Glutamatergic neuron (in vitro differentiated cells): Measurements from ENCODE around the gene C1orf210. TPM values are rescaled to one million over a fixed set of nuclear protein-coding genes. Genes with fewer than 3 reads are reported as not detected.

Source experiments
- DNase-seq: peaks from one replicate; pipeline ENCODE4 v3.0.0; 2022
- H3K27ac Mint-ChIP-seq: one replicate; pipeline ENCODE4 v1.8.0; 2020; ENCODE audit warnings: mild to moderate bottlenecking, mixed read lengths, inconsistent platforms; ENCODE audit not compliant: unreplicated experiment
- H3K27me3 Mint-ChIP-seq: one replicate; pipeline ENCODE4 v1.8.0; 2020; ENCODE audit warnings: mild to moderate bottlenecking, moderate library complexity, mixed read lengths, inconsistent platforms; ENCODE audit not compliant: unreplicated experiment
- H3K36me3 Mint-ChIP-seq: one replicate; pipeline ENCODE4 v1.8.0; 2020; ENCODE audit warnings: mild to moderate bottlenecking, mixed read lengths, inconsistent platforms; ENCODE audit not compliant: unreplicated experiment
- H3K4me1 Mint-ChIP-seq: one replicate; pipeline ENCODE4 v1.8.0; 2020; ENCODE audit warnings: mild to moderate bottlenecking, low read depth, mixed read lengths, inconsistent platforms; ENCODE audit not compliant: unreplicated experiment
- H3K4me3 Mint-ChIP-seq: one replicate; pipeline ENCODE4 v1.8.0; 2020; ENCODE audit warnings: mild to moderate bottlenecking, mixed read lengths, inconsistent platforms; ENCODE audit not compliant: unreplicated experiment
- H3K9me3 Mint-ChIP-seq: one replicate; pipeline ENCODE4 v1.8.0; 2020; ENCODE audit warnings: mild to moderate bottlenecking, moderate library complexity, mixed read lengths, inconsistent platforms; ENCODE audit not compliant: unreplicated experiment
- long read RNA-seq: library from polyadenylated mRNA; unstranded; transcript quantifications from one replicate; pipeline ENCODE4 v2.0.0, GENCODE V29; 2020; ENCODE audit not compliant: unreplicated experiment
- total RNA-seq: library from RNA; stranded (reverse); fragmentation: NEBNext Ultra II Directional; extraction: Animal tissue kit (Norgen Biotek cat#: 25700); gene quantifications from one replicate; pipeline ENCODE4 v1.2.1, GENCODE V29; 2021; ENCODE audit not compliant: unreplicated experiment
- TF ChIP-seq, protein P1 (sequence below): fragments of 200-600 bp; sonication (generic); IDR thresholded peaks from one replicate; pipeline ENCODE4 v1.5.0; 2021; ENCODE audit not compliant: partially characterized antibody, unreplicated experiment

The C1orf210 gene
- not detected for total RNA-seq
- long read RNA-seq = 0 reads

DNA sequence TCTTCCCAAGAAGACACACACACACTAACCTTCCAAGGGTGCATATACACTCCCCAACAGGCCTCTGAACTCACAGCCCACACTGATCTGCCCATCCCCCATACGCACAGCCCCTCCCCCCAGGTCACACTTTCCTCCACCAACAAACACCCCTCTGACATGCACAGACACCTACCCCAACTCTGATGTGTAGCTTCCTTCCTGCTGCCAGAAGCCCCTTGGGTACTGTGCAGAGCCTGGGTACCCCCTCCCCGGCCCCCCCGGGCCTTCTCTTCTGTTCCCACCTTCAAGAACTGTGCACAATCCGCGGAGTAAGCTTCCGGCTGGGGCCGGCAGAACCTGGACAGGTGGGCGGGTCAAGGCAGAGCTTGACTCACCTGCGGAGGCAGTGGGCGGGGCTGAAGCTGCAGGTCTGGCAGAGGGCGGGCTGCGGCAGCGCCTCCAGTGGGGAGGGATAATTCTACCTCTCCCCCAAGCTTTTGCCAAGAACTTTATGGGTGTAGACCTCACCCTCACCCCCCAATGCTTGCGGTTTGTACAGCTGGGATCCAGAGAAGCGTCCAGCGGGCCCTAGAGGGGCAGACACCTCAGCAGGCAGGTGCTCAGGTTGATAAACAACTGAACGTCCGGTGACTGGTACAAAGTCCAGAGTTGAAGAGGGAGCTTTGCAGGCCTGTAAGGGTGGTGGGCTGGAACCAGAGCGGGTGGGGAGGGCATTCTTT lies at the start of gene C1orf210:
C1orf210 (minus strand) TSS at position 313 of the 722 bp plus-strand sequence. CDS start 2,311 bp downstream, outside the sequence.
- peaks cover 7% of the 10 kb centered on the region for H3K4me1 Mint-ChIP-seq
- no peaks in the 10 kb centered on the region for H3K9me3 Mint-ChIP-seq
- no peaks in the 10 kb centered on the region for H3K36me3 Mint-ChIP-seq
- TF ChIP-seq, protein P1, sequence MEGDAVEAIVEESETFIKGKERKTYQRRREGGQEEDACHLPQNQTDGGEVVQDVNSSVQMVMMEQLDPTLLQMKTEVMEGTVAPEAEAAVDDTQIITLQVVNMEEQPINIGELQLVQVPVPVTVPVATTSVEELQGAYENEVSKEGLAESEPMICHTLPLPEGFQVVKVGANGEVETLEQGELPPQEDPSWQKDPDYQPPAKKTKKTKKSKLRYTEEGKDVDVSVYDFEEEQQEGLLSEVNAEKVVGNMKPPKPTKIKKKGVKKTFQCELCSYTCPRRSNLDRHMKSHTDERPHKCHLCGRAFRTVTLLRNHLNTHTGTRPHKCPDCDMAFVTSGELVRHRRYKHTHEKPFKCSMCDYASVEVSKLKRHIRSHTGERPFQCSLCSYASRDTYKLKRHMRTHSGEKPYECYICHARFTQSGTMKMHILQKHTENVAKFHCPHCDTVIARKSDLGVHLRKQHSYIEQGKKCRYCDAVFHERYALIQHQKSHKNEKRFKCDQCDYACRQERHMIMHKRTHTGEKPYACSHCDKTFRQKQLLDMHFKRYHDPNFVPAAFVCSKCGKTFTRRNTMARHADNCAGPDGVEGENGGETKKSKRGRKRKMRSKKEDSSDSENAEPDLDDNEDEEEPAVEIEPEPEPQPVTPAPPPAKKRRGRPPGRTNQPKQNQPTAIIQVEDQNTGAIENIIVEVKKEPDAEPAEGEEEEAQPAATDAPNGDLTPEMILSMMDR = no peak
- H3K27ac Mint-ChIP-seq = peak within 1 kb of the TSS; percentile 22
- H3K4me3 Mint-ChIP-seq = peak within 1 kb of the TSS; percentile 28
- peaks cover 12% of the 10 kb centered on the region for H3K27me3 Mint-ChIP-seq
- DNase-seq = no peak

DNA sequence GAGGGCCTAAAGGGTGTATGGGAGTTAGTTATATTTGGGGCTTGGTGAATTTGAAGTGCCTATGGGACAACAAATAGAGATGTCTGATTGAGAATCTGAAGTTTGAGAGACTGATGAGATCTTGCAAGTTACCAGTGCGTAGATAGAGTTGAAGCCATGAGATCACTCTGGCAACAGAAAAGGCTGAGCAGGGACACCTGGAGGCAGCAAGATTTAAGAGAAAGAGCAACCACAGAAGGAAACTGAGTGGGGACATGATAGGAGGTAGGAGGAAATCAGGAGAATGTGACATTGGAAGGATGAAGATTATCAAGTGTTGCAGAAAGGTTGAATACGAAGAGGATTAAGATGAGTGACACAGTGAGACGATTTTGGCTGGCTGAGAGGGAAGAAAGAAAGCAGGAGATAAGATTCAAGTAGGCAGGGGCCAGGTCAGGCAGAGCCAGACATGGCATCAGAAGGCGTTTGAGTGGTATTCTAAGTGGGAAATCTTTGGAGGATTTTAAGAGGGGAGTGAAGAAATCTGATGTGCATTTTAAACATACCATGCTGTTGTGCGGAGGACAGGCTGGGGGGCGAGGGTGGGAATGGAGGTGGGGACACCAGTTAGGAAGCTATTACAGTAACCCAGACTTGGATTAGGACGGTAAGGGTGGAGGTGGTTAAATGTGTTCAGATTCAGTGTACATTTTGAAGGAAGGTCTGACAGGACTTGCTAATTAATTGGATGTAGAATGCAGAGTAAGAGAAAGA lies 49.2 kb upstream of the C1orf210 start:
- Mint-ChIP-seq H3K4me3 (no peak overlapping the region), H3K4me1 (no peaks in the 10 kb centered on the region), H3K36me3 (no peaks in the 10 kb centered on the region), H3K27me3 (peaks cover 4% of the 10 kb centered on the region), H3K9me3 (no peaks in the 10 kb centered on the region), H3K27ac (no peak overlapping the region)
- no peak for DNase-seq
- TF ChIP-seq, protein P1 = no peak

DNA sequence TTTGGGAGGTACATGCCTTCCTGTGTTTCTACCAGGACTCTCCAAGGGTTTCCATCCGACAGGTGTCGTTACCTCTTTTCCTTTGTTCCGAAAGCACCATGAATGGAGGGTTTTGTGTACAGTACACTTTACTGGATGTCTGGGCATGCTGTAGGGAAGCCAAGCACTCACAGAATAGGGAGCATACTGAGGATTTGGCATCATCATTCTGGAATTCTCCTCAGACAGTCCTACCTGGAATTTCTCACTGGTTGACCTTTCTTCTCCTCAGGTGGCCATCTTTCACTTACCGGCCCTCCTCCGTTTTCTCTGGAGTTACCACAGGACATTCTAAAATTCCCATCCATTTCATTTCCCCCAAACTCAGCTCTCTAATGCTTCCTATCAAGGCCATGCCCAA lies 46.3 kb upstream of the C1orf210 start:
- Mint-ChIP-seq H3K27me3 (peaks cover 4% of the 10 kb centered on the region), H3K27ac (no peak overlapping the region), H3K9me3 (peaks cover 3% of the 10 kb centered on the region), H3K4me1 (no peaks in the 10 kb centered on the region), H3K4me3 (no peak overlapping the region), H3K36me3 (peaks cover 17% of the 10 kb centered on the region)
- DNase-seq = no peak
- TF ChIP-seq, protein P1 = no peak

DNA sequence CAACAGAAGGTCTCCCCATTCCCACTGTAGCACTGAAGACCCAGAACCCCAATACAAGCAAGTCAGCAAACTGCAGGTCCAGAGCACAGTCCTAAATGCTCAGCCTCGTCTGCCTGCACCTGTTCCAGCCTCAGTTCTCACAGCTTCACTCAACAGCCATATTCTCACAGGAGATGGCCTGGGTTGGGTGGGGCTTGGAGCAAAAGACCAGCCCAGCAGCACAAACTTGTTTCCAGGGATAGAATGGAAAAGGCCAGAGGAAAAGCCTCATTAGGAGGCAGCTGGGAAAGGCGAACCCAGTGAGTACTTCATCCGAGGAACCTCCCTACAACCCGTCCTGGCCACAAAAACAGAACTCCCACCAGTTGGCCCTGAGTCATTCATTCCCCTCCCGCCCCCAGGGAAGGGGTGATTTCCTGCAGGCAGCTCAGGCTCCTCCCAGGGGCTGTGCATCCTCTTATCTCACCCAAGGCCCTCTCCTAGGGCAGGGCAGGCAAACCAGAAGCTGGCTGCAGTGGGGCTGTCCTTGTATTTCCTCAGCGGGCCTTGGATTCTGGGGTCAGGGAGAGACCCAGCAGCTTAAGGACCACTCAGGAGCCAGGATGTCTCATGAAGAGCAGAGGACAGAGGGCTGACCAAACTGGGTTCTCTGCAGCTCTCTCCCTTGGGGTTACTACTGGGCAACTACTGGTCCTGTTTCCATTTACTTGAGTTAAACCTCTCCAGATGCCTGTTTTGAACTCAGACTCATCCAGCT lies 44.8 kb upstream of the C1orf210 start:
- TF ChIP-seq, protein P1 = no peak
- no peak for DNase-seq
- peaks cover 6% of the 10 kb centered on the region for H3K9me3 Mint-ChIP-seq
- no peaks in the 10 kb centered on the region for H3K4me1 Mint-ChIP-seq
- peaks cover 24% of the 10 kb centered on the region for H3K36me3 Mint-ChIP-seq
- H3K27me3 Mint-ChIP-seq = peaks cover 4% of the 10 kb centered on the region
- no peak overlapping the region for H3K27ac Mint-ChIP-seq
- no peak overlapping the region for H3K4me3 Mint-ChIP-seq
